Large intestine (tissue), 3 donors: ENCODE measurements around the gene NTHL1. TPM values are rescaled to one million over a fixed set of nuclear protein-coding genes. Genes with fewer than 3 reads are reported as not detected.
A peak's percentile ranks its signal among the peaks of the same experiment; 100 is the strongest.
"Not testable (repeated sequence)": the region's sequence is repeated elsewhere in the genome, so short reads cannot be mapped to it uniquely, and the experiment has no call there.

Source experiments
- DNase-seq, 2 donors: peaks; one replicate each; pipeline versions ENCODE4 v3.0.0 to v3.0.0-alpha.2; 2013
- H3K27ac ChIP-seq: one replicate; pipeline ENCODE4 v1.5.1; 2013; ENCODE audit warnings: low read length
- H3K27me3 ChIP-seq: 2 replicates; pipeline ENCODE4 v1.6.1; 2013; ENCODE audit warnings: low read length; ENCODE audit not compliant: control insufficient read depth, insufficient read depth
- H3K36me3 ChIP-seq: 2 replicates; pipeline ENCODE4 v1.6.1; 2013; ENCODE audit warnings: low read length; ENCODE audit not compliant: control insufficient read depth, insufficient read depth
- H3K4me1 ChIP-seq: one replicate; pipeline ENCODE4 v1.6.1; 2013; ENCODE audit warnings: low read length; ENCODE audit not compliant: control insufficient read depth, insufficient read depth
- H3K4me3 ChIP-seq: one replicate; pipeline ENCODE4 v1.5.1; 2013; ENCODE audit warnings: low read length
- H3K9me3 ChIP-seq: one replicate; pipeline ENCODE4 v1.6.1; 2013; ENCODE audit warnings: mild to moderate bottlenecking, low read depth, low read length, moderate library complexity; ENCODE audit not compliant: control insufficient read depth
- WGBS: methylation state at CpG from one replicate; pipeline ENCODE4 v1.1.5; 2013; ENCODE audit warnings: low lambda C conversion rate; ENCODE audit not compliant: insufficient coverage; 5-methylcytosine and 5-hydroxymethylcytosine counted together
- polyA plus RNA-seq: library from polyadenylated mRNA; unstranded; fragments of 120-200 nt; gene quantifications from one replicate; pipeline ENCODE4 v1.2.1, GENCODE V29; 2013

Gene NTHL1
- polyA plus RNA-seq, 1 donor, result 15.6 TPM

- DNase-seq, result no peak
- WGBS, result no CpG with 5 or more reads among the region's 33 CpGs
- no peak within 1 kb of the TSS for H3K27ac ChIP-seq
- peaks cover 4% of the 10 kb centered on the region for H3K9me3 ChIP-seq
- H3K4me1 ChIP-seq, result peaks cover 41% of the 10 kb centered on the region
- H3K4me3 ChIP-seq, result peak within 1 kb of the TSS; percentile 24
- H3K36me3 ChIP-seq, result no peaks in the 10 kb centered on the region
- H3K27me3 ChIP-seq, result peaks cover 28% of the 10 kb centered on the region
Observed at GRCh38 chr16:2019518-2019920, 28.1 kb downstream of the NTHL1 start, which contains the start of gene NPW. Gene NPW (plus strand): TSS chr16:2019785.

DNA sequence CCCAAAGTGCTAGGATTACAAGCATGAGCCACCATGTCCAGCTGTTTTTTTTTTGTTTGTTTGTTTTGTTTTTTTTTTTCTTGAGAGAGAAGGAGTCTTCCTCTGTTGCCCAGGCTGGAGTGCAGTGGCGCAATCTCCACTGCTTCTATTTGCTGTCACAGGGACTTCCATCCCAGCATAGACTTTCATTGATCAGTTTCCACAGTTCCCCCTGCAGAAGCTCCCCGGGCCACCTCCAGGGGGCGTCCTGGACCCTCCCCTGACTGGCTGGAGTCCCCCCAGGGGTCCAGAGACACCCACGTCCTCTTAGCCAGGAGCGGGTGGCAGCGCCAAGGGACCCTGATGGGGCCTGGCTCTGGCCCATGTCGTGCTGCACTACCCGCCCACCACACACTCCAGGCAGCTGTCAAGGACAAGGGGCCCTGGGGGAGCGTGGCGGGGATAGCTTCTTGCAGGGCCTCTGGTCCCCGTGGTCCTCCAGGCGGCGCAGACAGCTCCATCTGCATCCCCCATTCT is 31.2 kb downstream of the NTHL1 start:
- WGBS, result no CpG with 5 or more reads among the region's 13 CpGs
- peaks cover 4% of the 10 kb centered on the region for H3K9me3 ChIP-seq
- no peaks in the 10 kb centered on the region for H3K36me3 ChIP-seq
- H3K4me3 ChIP-seq, result no peak overlapping the region
- H3K4me1 ChIP-seq, result peaks cover 25% of the 10 kb centered on the region
- no peak overlapping the region for H3K27ac ChIP-seq
- no peak for DNase-seq
- peaks cover 24% of the 10 kb centered on the region for H3K27me3 ChIP-seq

- Histone ChIP-seq H3K4me3 (no peak overlapping the region), H3K4me1 (peaks cover 23% of the 10 kb centered on the region), H3K27me3 (peaks cover 19% of the 10 kb centered on the region), H3K27ac (peak overlapping the region; percentile 89), H3K36me3 (no peaks in the 10 kb centered on the region), H3K9me3 (peaks cover 4% of the 10 kb centered on the region)
- 90% methylated on average over 2 of the region's 7 CpGs for WGBS
- no peak for DNase-seq
Observed at GRCh38 chr16:2015947-2016208, 31.8 kb downstream of the NTHL1 start.

DNA sequence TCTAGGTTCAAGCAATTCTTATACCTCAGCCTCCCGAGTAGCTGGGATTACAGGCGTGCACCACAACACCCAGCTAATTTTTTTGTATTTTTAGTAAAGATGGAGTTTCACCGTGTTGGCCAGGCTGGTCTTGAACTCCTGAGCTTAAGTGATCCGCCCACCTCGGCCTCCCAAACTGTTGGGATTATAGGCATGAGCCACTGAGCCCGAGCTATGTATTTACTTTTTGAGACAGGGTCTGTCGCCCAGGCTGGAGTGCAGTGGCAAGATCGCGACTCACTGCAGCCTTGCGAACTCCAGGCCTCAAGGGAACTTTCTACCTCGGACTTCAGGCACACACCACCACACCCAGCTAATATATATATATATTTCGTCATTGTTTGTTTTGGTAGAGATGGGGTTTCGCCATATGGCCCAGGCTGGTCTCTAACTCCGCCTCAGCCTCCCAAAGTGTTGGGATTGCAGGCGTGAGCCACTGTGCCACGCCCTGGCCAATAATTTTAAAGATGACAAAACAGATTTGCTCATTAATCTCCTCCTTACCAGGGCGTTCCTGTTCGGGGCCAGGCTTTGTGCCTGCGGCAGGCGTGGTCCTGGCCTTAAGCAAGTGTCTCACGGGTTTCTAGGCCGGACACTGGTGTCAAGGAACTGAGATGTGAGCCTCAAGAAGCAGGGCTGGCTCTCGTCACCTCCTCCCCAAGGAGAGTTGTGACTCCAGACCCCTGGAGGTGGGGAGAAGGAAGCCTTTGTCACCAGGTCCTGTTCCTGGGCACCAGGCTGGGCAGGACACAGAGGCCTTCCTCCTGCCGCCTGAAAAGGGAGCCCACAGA is 32.3 kb downstream of the NTHL1 start:
- Histone ChIP-seq H3K4me3 (no peak overlapping the region), H3K4me1 (peaks cover 21% of the 10 kb centered on the region), H3K36me3 (no peaks in the 10 kb centered on the region), H3K9me3 (peaks cover 4% of the 10 kb centered on the region), H3K27me3 (peaks cover 14% of the 10 kb centered on the region), H3K27ac (peak overlapping the region; percentile 89)
- WGBS, result no CpG with 5 or more reads among the region's 24 CpGs
- peak; percentile 81 to 90 for DNase-seq

- WGBS, result no CpG with 5 or more reads among the region's 15 CpGs
- Histone ChIP-seq H3K4me1 (peaks cover 22% of the 10 kb centered on the region), H3K27ac (no peak overlapping the region), H3K36me3 (no peaks in the 10 kb centered on the region), H3K9me3 (no peaks in the 10 kb centered on the region), H3K4me3 (no peak overlapping the region), H3K27me3 (no peaks in the 10 kb centered on the region)
- no peak for DNase-seq
Observed at GRCh38 chr16:2013527-2013926, 34.1 kb downstream of the NTHL1 start.

DNA sequence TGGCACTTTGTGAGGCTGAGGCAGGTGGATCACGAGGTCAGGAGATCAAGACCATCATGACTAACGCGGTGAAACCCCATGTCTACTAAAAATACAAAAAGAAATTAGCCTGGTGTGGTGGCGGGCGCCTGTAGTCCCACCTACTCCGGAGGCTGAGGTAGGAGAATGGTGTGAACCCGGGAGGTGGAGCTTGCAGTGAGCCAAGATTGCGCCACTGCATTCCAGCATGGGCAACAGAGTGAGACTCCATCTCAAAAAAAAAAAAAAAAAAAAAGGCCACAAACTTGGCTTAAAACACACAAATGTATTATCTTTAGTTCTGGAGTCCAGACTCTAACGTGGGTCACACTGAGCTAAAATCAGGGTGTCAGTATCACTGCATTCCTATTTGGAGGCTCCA is 35.9 kb downstream of the NTHL1 start:
- not testable (repeated sequence) for H3K9me3 ChIP-seq, H3K4me3 ChIP-seq, DNase-seq, H3K27me3 ChIP-seq, H3K27ac ChIP-seq, H3K36me3 ChIP-seq
- WGBS, result no CpG with 5 or more reads among the region's 9 CpGs
- H3K4me1 ChIP-seq, result peaks cover 40% of the 10 kb centered on the region

- peak within 1 kb of the TSS; percentile 68 for H3K27ac ChIP-seq
- H3K9me3 ChIP-seq, result no peaks in the 10 kb centered on the region
- DNase-seq, result peak; percentile 89 to 90
- peak within 1 kb of the TSS; percentile 71 for H3K4me3 ChIP-seq
- H3K4me1 ChIP-seq, result peaks cover 33% of the 10 kb centered on the region
- H3K36me3 ChIP-seq, result peaks cover 15% of the 10 kb centered on the region
- no peaks in the 10 kb centered on the region for H3K27me3 ChIP-seq
- WGBS, result no CpG with 5 or more reads among the region's 52 CpGs
Observed at GRCh38 chr16:2009791-2010510, 37.7 kb downstream of the NTHL1 start, which contains the start of gene ZNF598. Gene ZNF598 (minus strand): TSS chr16:2009821.

DNA sequence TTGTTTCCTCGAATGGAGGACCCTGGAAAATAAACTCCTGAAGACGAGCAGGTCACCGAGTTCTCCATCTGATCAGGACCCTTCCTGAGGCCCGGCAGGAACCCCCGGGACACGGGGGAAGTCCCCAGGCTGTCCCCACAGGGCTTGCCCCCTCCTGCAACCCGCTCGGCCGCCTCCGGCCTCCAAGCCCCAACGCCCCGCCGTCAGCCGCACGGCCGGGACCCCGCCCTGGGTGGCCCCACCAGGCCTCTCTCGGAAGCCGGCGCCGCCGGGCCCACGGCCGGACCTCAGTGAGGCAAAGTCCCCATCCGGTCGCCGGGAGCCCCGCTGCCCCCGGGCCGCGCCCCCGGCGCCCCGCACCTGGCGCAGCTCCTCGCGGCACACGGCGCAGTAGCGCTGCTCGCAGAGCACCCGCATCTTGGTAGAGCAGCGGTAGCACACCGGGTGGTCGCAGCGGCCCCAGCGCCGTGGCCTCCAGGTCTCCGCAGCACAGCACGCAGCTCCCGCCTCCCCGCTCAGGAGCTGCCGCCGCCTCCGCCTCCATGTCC is 38.4 kb downstream of the NTHL1 start:
- Histone ChIP-seq H3K27me3 (no peaks in the 10 kb centered on the region), H3K4me3 (peak overlapping the region; percentile 71), H3K36me3 (peaks cover 15% of the 10 kb centered on the region), H3K4me1 (peaks cover 35% of the 10 kb centered on the region), H3K27ac (peak overlapping the region; percentile 45), H3K9me3 (no peaks in the 10 kb centered on the region)
- WGBS, result no CpG with 5 or more reads among the region's 55 CpGs
- DNase-seq, result peak in 1 of 2 donors; percentile 67

DNA sequence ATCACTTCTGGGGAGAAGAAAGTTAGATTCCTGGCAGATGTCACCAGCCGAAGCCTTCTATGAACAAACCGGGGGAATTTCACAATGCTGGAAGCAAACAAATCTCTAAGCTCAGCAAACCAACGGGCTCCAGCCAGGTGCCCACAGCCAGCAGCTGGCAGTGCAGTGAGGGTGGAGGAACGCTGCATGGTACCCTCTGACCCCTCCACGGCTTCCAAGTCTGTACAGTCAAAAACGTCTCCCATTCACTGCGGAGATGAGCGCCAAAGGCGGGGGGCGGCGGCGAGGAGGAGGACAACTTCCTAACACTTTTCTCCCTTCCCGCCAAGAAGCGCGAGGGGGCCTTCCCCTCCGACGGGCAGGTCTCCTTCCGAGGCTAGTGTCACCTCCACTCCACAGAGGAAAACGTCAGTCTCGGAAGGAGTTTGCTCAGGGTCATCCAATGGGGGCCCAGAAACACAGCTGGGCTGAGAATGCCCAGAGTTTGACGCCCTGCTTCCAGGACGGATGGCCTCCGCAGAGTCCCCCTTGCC is 38.9 kb downstream of the NTHL1 start:
- H3K9me3 ChIP-seq, result no peaks in the 10 kb centered on the region
- WGBS, result no CpG with 5 or more reads among the region's 23 CpGs
- peaks cover 40% of the 10 kb centered on the region for H3K4me1 ChIP-seq
- peak overlapping the region; percentile 71 for H3K4me3 ChIP-seq
- peak in 1 of 2 donors; percentile 42 for DNase-seq
- peak overlapping the region; percentile 45 for H3K27ac ChIP-seq
- no peaks in the 10 kb centered on the region for H3K27me3 ChIP-seq
- H3K36me3 ChIP-seq, result peaks cover 15% of the 10 kb centered on the region

DNA sequence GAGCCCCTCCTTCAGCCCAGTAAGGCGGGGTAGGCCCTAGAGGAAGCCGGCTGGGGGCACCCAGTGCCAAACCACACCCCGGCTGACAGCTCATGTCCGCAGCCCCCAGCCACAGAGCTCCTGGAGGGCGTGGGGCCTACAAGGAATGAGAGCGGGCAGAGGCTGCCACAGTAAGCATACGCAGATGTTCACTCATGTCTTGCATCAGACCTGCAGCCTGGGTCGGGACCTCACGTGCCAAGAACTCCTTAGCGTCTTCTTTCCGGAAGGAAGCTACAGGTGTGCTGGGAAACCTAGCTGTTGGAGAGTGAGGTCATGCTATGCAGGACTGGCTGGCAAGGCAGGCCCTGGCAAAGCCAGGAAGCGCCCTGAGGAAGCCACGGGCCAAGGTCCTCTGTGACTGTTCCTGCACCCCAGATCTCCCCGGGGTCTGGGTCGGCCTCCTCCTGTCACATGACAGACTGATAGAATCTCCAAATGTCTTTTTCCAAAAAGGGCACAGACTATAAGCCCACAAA is 39.6 kb downstream of the NTHL1 start:
- Histone ChIP-seq H3K9me3 (no peaks in the 10 kb centered on the region), H3K27ac (peak overlapping the region; percentile 45), H3K4me3 (peak overlapping the region; percentile 71), H3K36me3 (peaks cover 21% of the 10 kb centered on the region), H3K27me3 (no peaks in the 10 kb centered on the region), H3K4me1 (peaks cover 43% of the 10 kb centered on the region)
- WGBS, result no CpG with 5 or more reads among the region's 15 CpGs
- peak; percentile 51 to 53 for DNase-seq
